ENCODE measurements around the gene FMN2.

Gene FMN2

GRCh38 chr1:240457203-240457602 lies 365.5 kb downstream of the FMN2 start:
- H3K36me3 ChIP-seq = no peaks in the 10 kb centered on the region
- no peak overlapping the region for H3K4me3 ChIP-seq
- no peaks in the 10 kb centered on the region for H3K9me3 ChIP-seq
- no peak for DNase-seq
- no peaks in the 10 kb centered on the region for H3K4me1 ChIP-seq
- no peak overlapping the region for H3K27ac ChIP-seq
- intact Hi-C loops (cut with DNase I; ENCODE audit: low total_unique reads) = loop anchor here (5.0 kb wide), 1 partner anchor 150 kb away; no protein-coding TSS in a partner anchor
- TF ChIP-seq, protein P1, sequence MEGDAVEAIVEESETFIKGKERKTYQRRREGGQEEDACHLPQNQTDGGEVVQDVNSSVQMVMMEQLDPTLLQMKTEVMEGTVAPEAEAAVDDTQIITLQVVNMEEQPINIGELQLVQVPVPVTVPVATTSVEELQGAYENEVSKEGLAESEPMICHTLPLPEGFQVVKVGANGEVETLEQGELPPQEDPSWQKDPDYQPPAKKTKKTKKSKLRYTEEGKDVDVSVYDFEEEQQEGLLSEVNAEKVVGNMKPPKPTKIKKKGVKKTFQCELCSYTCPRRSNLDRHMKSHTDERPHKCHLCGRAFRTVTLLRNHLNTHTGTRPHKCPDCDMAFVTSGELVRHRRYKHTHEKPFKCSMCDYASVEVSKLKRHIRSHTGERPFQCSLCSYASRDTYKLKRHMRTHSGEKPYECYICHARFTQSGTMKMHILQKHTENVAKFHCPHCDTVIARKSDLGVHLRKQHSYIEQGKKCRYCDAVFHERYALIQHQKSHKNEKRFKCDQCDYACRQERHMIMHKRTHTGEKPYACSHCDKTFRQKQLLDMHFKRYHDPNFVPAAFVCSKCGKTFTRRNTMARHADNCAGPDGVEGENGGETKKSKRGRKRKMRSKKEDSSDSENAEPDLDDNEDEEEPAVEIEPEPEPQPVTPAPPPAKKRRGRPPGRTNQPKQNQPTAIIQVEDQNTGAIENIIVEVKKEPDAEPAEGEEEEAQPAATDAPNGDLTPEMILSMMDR (IDR thresholded peaks at IDR 0.05) = no peak
- no peaks in the 10 kb centered on the region for H3K27me3 ChIP-seq

GRCh38 chr1:240462277-240462676 lies 370.6 kb downstream of the FMN2 start:
- H3K36me3 ChIP-seq = no peaks in the 10 kb centered on the region
- no peaks in the 10 kb centered on the region for H3K4me1 ChIP-seq
- H3K27ac ChIP-seq = no peak overlapping the region
- no peaks in the 10 kb centered on the region for H3K9me3 ChIP-seq
- no peaks in the 10 kb centered on the region for H3K27me3 ChIP-seq
- TF ChIP-seq, protein P1 (IDR thresholded peaks at IDR 0.05) = no peak
- intact Hi-C loops (cut with DNase I; ENCODE audit: low total_unique reads) = no loop called here
- DNase-seq = no peak
- no peak overlapping the region for H3K4me3 ChIP-seq

DNA sequence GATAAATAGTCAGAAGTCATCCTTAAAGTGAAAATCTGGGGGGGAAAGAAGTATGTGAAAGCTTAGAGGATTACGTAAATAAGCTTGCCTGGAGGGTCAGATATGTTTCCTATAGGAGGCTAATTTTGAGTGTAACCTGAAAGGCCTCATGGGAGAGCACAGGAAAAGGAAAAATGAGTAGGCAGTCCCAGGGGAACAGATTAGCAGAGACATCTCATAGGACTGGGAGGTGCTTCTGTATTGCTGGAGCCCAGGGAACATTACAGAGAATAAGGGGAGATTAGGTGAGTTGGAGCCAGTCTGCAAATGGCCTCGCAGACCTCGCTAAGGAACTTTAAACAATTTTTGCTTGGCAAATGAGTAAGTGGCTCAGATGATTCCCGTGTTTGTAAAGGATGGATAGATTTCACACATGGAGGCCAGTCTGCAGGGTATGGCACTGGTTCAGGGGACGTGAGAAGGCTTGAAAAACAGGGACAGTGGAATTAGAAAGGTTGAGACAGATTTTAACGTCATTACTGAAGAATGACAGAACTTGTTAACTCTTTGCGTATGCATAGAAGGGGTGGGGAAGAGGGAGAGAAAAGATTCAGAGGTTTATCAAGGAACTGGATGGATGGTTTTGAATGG lies 371.2 kb downstream of the FMN2 start:
- no peaks in the 10 kb centered on the region for H3K36me3 ChIP-seq
- DNase-seq = no peak
- H3K4me1 ChIP-seq = no peaks in the 10 kb centered on the region
- TF ChIP-seq, protein P1 (IDR thresholded peaks at IDR 0.05) = no peak
- intact Hi-C loops (cut with DNase I; ENCODE audit: low total_unique reads) = no loop called here
- H3K4me3 ChIP-seq = no peak overlapping the region
- no peaks in the 10 kb centered on the region for H3K9me3 ChIP-seq
- H3K27ac ChIP-seq = no peak overlapping the region
- H3K27me3 ChIP-seq = no peaks in the 10 kb centered on the region

DNA sequence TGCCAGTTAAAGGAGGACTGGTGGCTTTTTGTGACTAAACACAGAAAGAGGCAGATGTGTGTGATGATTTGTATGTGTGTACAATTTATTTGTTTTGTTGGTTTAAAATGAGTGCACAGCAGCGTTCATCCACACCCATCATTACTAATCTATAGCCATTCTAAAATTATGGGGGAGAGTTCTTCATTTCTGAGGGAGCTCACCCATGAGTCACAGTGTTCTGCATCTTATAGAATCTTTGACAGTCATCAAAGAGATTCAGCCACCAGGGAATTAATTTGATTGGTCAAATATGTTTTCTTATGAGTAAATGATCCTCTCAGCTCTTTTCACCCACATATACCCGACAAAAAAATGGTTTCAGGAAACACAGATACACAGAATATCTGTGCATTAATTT lies 372.4 kb downstream of the FMN2 start:
- no peak for DNase-seq
- H3K27ac ChIP-seq = no peak overlapping the region
- H3K9me3 ChIP-seq = no peaks in the 10 kb centered on the region
- TF ChIP-seq, protein P1 (IDR thresholded peaks at IDR 0.05) = no peak
- H3K4me3 ChIP-seq = no peak overlapping the region
- no peaks in the 10 kb centered on the region for H3K27me3 ChIP-seq
- no peaks in the 10 kb centered on the region for H3K4me1 ChIP-seq
- no peaks in the 10 kb centered on the region for H3K36me3 ChIP-seq
- intact Hi-C loops (cut with DNase I; ENCODE audit: low total_unique reads) = no loop called here

DNA sequence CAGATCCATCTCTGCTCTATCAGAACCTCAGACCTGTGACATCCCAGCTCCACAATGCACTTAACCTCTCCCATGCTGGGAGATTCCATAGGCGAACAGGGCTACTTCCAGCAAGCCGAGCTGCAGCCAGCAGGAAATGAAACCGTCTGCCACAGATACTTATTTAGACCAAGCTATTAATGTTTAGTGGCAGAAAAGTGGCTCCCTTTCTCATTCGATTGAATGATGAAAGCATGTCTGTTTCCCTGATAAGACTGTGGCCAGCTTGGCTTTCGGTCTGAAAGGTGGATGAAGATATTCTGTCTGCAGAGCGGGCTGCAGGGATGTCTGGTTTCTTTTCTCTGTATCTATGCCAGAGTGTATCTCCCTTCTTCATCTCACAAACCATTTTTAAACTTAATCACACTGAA lies 373.9 kb downstream of the FMN2 start:
- no peak for DNase-seq
- H3K4me3 ChIP-seq = no peak overlapping the region

More for the DNA sequence above, 373.9 kb downstream of the FMN2 start:
- intact Hi-C loops (cut with DNase I; ENCODE audit: low total_unique reads) = no loop called here
- TF ChIP-seq, protein P1 (IDR thresholded peaks at IDR 0.05) = no peak
- Histone ChIP-seq H3K36me3 (no peaks in the 10 kb centered on the region), H3K27me3 (no peaks in the 10 kb centered on the region), H3K27ac (no peak overlapping the region), H3K9me3 (no peaks in the 10 kb centered on the region), H3K4me1 (no peaks in the 10 kb centered on the region)

Measured in tibial artery (tissue), 4 donors.